Tibial nerve (tissue), 4 donors: ENCODE results near the gene AGAP3.

Experiments
- CTCF ChIP-seq, 5 experiments: fragments of 200-600 bp in 3 of 5; fragments of 450-650 bp in 2 of 5; sonication (generic) in 3 of 5; IDR thresholded peaks; one replicate each; pipeline ENCODE4 v1.5.1; 2016 to 2019; ENCODE audit warnings: antibody characterized with exemption in 5 of 5, mild to moderate bottlenecking in 3 of 5, moderate library complexity in 2 of 5
- EP300 ChIP-seq, 2 donors: sonication (generic); formaldehyde crosslinking; IDR thresholded peaks; one replicate each; pipeline ENCODE4 v1.6.1; 2017; ENCODE audit warnings: antibody characterized with exemption in 2 of 2, mild to moderate bottlenecking in 1 of 2
- POLR2A ChIP-seq, 2 donors: fragments of 450-650 bp; IDR thresholded peaks; one replicate each; pipeline ENCODE4 v1.6.1; 2017; ENCODE audit warnings: antibody characterized with exemption in 2 of 2, mild to moderate bottlenecking in 2 of 2, moderate library complexity in 2 of 2

- TF ChIP-seq CTCF (IDR thresholded peaks at IDR 0.05) (no peak), EP300 (IDR thresholded peaks at IDR 0.05) (no peak), POLR2A (IDR thresholded peaks at IDR 0.05) (no peak)
Measured at GRCh38 chr7:151082141-151083070, 3.9 kb upstream of the AGAP3 start.
